Measurements from ENCODE around the gene UBE4A. TPM values are rescaled to one million over a fixed set of nuclear protein-coding genes. Genes with fewer than 3 reads are reported as not detected.
A peak's percentile ranks its signal among the peaks of the same experiment; 100 is the strongest.

Gene UBE4A
- total and polyA plus RNA-seq, 9 of the 15 experiments (the other 6 are each of a cell fraction or from before 2014, with no cell fraction given) = 13.5 to 45.2 (median 26.8) TPM

- 0 out of 2 replicates have a peak, but pooled peaks have one; percentile 7 for TF ChIP-seq MGA (IDR thresholded peaks at IDR 0.05)
- TF ChIP-seq POU5F1 (IDR thresholded peaks at IDR 0.05; ENCODE audit: borderline replicate concordance, low read depth, low read length, partially characterized antibody) = no peak
- no peak for TF ChIP-seq HDAC6 (IDR thresholded peaks at IDR 0.05; ENCODE audit: low read depth, low read length)
- no peak for TF ChIP-seq ZFP30 (CRISPR knock-in tag; IDR thresholded peaks at IDR 0.05; ENCODE audit: borderline replicate concordance)
- TF ChIP-seq CBX1 (IDR thresholded peaks at IDR 0.05; ENCODE audit: low read depth) = no peak
- TF ChIP-seq TRIM28 (IDR thresholded peaks at IDR 0.05) = no peak
- no peak for TF ChIP-seq STAG1 (CRISPR knock-in tag; IDR thresholded peaks at IDR 0.05; ENCODE audit: borderline replicate concordance)
- TF ChIP-seq TARDBP (IDR thresholded peaks at IDR 0.05) = no peak
- no peak for TF ChIP-seq SOX6 (IDR thresholded peaks at IDR 0.05)
- TF ChIP-seq SP2 (IDR thresholded peaks at IDR 0.05; ENCODE audit: extremely low read depth, low read depth, low read length, poor library complexity, severe bottlenecking) = no peak
- no peak for TF ChIP-seq BACH1 (tag; IDR thresholded peaks at IDR 0.05)
- no peak for TF ChIP-seq HDAC8 (tag; IDR thresholded peaks at IDR 0.05)
- no peak for TF ChIP-seq ZNF696 (CRISPR knock-in tag; conservative IDR thresholded peaks at IDR 0.05)
- 0 out of 2 replicates have a peak, but pooled peaks have one; percentile 9 for TF ChIP-seq EGR1 (conservative IDR thresholded peaks at IDR 0.05)
- no peak for TF ChIP-seq GATAD2B (IDR thresholded peaks at IDR 0.05; ENCODE audit: borderline replicate concordance)
- no peak for TF ChIP-seq DNMT1 (IDR thresholded peaks at IDR 0.05)
These were observed 41.9 kb downstream of the UBE4A start, which contains the start of gene ATP5MG (continued) for GRCh38 chr11:118401151-118401879.

All from K562 (cell line).